GM21825 (cell line): ENCODE measurements around the gene CLEC12A.
"Not testable (repeated sequence)": the region's sequence is repeated elsewhere in the genome, so short reads cannot be mapped to it uniquely, and the experiment has no call there.

Experiments used
- ATAC-seq: cut with Tn5 transposase; IDR thresholded peaks from one replicate; pipeline ENCODE4 v1.9.1; 2021; ENCODE audit warnings: mild to moderate bottlenecking, moderate library complexity; ENCODE audit not compliant: unreplicated experiment

CLEC12A gene

DNA sequence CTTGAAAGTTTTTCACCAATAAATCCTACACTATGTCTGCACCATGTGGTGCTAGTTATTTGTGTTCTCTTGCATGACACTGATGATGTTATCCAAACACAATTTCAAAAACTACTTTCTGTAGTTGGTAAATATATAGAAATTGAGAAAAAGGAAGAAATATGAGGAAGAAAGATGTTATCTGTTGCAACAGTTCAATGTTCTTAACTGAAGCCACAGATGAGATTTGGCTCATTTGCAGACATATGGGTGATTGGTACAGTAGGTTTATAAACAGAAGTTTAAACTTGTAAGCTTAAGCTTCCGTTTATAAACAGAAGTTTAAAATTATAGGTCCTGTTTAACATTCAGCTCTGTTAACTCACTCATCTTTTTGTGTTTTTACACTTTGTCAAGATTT, at the start of gene CLEC12A:
Gene CLEC12A, plus strand, starts transcription at position 229 of the 400 bp plus-strand sequence. CDS start 188 bp downstream, outside the sequence.
- no peak for ATAC-seq

DNA sequence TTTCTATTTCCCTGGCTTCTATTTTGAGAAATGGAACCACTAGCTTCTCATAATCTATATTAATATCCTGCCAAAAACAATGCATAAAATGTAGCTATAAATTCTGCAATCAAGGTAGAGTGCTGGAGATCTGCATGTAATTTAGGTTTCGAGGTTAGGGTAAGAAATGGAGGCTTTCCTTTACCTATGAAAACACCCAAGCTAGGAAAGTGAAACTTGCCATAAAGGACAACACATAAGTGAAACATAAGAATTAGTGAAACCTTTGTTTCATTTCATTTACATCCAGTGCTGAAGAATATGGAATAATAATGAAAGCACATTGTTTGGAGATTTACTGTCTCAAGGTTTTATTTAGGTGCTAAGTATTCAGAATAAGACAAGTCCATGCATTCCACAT, 48.8 kb upstream of the CLEC12A start:
- ATAC-seq: no peak

DNA sequence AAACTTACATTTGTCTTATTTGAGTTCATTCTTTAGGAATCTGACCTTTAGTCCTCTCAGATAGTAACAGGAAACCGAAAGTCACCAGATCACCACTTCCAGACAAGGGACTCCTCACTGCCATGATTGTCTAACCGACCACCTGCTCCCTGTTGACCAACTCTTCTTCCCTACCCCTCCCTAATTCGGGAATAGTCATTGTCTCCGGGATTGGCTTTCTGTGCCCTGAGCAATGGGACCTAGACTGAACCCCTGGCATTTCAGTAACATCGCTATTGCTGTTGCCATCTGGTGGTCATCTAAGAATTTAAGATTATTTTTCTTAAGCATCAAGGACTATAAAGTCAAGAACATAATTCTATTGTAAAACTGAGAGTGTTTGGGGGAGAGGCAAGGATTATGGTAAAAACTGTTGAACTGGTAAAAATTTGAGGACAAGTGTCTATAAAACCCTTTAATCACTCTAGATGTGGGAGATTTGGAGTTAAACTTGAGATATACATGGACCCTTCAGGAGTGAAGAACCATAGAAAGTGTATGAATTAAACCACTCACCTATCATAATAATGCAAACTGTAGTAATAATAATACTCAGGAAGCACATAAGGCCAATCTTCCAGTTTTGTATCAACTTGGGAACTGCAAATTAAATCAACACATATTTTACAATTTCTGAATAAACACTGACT, 45.4 kb upstream of the CLEC12A start:
- no peak for ATAC-seq

DNA sequence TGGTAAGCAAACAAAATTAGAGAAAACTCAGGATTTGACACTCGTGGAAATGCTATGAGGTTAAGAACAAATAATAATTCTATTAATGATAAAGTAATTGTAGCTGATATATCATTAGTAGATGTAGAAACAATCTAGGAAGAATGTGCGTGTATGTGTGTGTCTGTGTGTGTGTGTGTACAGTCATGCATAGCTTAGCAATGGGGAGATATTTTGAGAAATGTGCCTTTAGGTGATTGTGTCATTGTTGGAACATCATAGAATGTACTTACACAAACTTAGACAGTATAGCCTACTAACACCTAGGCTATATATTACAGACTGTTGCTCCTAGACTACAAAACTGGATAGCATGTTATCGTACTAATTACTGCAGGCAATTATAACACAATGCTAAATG, 44.3 kb upstream of the CLEC12A start:
- no peak for ATAC-seq

DNA sequence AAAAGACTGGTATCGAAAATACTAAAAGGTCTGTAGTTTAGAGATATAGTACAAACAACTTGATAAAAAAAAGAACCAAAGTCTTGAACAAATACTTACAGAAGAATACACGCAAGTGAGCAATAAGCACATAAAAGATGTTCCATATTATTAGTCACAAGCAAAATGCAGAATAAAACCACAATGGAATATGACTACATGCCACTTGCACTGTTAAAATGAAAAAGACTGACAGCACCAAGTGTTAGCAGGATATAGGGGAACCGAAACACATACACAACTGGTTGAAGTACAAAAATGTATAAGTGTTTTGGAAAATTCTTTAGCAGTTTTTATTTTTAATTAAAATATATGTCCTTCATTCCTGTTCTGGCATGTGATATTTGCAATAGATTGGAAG, 42.6 kb upstream of the CLEC12A start:
- no peak for ATAC-seq

DNA sequence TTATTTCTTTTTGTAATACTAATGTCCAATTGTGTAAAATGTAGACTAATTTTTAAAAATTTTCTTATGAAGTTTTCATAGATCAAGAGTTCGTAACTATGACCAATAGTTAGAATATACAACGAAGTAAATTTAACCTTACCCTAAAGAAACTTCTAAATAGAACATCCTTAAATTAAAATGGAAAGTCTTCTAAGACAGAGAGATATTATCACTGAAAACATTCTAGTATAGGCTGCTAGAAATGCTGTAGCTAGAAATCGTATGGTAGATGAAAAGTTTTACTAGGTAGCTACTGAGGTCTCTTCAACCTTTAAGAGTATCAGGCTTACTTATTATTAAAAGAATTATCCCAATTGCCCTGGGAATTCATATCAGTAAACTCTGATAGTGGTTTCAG, 40.0 kb upstream of the CLEC12A start:
- no peak for ATAC-seq

DNA sequence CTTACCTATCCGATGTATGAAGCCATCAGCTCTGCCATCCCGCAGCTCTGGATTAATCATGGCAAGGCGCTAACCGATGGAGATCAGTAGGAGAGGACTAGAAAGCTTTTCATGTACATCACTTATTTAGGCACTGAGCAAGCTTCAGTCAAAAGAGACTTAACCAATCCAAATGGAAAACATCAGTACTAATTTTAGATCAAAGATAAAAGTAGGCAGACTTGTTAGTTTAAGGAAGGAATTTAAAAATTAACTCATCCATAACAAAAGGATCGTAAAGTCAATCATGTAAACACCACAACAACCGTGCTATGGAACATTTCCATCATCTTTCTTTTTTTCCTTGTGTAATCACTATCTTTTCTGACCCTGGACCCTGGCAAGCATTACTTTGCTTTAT, 38.9 kb upstream of the CLEC12A start, which contains the start of gene CLEC2A:
Gene CLEC2A, minus strand, starts transcription at position 101 of the 400 bp plus-strand sequence. Its CDS starts 41 bp downstream, at position 60.
- no peak for ATAC-seq

DNA sequence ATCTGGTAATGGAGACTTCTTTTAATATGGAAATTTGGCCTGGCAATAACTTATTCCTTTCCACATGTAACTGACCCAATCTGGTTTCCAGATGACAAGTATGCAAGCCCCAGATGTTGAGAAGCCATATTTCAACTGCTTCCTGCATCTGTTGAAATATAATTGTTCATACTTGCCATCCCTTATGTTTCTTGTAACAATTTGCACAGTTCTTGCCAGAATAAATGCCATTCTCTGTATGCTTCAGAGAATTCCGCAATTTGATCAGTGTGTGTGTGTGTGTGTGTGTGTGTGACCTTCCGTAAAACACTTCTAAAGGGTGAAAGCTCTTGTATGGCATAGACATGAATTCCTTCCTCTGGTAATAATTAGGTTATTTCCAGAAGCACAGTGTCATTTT, 37.3 kb upstream of the CLEC12A start:
- ATAC-seq: no peak

DNA sequence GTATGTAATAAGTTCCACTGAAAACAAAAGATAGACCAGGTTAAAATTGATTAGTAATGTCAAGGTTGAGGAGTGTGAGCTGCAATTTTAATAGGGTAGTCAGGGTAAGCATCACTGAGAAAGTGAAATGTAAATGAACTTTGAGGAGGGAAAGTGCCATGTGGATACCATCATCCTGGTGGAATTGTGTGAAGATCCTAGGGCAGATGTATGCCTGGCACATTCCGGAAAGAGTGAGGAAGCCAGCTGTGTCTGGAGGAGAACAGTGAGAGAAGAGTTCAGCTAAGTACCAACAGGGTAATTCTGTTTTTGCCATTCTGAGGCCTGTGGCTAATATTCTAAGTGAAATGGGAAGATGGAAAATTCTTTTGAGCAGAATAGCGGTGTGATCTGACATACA, 36.2 kb upstream of the CLEC12A start:
- no peak for ATAC-seq

DNA sequence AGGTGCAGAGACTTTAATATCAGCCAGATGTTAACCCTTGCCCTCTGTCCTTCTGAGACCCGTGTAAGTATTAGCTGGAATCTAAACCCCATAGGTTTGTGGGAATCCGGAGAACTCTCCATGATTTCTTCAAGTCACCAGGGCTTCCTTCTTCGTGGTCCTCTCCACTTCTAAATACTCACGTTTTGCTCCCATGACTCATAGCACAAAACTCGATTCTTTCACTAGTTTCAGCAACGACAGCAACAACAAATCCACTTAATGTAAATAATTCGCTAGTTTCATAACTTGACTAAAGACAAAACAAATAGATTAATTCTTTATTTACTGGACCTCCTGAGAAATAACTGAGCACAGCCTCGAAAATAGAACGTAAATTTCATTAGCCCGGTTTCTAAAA, 34.6 kb upstream of the CLEC12A start:
- ATAC-seq: no peak

DNA sequence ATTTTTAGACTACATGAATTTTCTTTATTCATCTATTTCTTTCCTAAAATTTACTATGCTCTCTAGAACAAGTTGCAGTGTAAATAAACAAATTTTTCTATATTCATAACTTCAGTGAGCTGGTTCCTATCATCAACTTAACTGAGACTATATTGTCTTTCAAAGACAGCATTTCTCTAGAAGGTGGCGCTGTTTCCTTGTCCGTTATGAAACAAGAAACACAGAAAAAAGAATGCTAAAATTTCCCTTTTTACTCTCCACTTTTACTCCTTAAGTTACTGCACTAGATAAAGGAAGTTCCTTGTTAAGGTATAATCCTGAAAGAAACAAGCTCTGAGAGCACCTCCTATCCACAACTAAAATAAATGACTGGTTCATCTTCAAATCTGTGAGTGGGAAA, 30.8 kb upstream of the CLEC12A start:
- ATAC-seq: no peak

DNA sequence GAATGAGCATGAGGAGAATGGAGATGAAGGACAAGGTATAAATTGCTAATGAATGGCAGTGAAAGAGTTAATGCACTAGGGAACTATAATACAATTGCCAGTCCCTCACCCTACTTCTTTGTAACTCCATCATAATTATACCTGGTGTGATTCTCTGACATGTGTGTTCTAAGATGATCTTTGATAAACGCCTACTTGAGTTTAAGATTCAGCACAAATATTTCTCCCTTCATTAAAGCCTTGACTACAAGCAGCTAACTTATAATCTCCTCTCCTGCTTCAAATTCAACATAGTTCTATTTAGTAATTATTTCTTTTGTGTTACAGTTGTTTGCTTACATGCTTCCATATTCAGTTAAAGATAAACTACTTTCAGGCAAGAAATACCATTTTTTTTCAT, 29.4 kb upstream of the CLEC12A start:
- no peak for ATAC-seq

DNA sequence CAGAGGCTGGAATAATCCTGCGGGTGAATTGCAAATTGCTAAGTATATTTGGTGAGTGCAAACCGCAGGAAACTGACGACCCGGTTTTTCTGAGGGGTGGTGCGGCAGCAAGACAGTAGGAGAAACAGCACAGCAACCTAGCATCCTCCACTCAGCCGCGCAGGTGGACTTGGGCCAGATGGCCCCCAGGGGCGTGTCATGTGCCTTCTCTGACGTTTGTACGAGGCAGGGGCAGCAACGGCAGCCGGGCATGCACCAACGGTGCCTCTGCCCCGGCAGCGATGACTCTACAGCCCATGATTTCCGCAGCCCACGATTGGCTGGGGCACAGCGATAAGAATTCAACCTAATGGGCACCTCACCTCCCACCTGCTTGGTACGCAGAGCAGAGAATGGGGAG, 28.0 kb upstream of the CLEC12A start:
- ATAC-seq: no peak

DNA sequence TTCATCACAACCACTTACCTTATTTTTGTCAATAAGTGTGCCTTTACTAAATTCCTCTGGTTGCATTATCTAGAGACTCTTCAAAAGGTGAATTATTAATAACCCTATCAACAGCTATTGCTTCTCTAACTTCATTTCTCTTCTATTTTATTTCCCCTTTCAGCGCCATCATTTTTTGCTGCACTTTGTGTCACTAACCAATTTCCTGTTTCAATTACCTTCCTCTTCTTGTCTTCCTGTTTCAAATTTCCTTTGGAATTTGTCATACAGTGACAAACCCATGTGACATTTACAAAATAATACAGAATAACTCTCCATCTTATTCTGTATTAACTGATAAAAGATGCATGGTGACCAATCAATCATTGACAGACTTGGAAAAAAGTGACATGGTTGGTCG, 26.8 kb upstream of the CLEC12A start:
- ATAC-seq: no peak

DNA sequence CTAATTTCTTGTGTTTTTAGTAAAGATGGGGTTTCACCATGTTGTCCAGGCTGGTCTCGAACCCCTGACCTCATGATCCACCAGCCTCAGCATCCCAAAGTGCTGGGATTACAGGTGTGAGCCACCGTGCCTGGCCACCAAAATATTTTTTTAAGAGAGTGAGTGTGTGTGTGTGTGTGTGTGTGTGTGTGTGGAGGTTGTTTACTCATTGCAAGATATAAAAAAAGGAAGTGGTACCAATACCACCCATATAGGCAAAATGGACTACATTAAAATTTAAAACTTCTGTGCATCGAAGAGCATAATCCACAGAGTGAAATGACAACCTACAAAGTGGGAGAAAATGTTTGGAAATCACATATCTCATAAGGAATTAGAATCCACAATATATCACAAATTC, 23.5 kb upstream of the CLEC12A start:
- ATAC-seq: no peak

DNA sequence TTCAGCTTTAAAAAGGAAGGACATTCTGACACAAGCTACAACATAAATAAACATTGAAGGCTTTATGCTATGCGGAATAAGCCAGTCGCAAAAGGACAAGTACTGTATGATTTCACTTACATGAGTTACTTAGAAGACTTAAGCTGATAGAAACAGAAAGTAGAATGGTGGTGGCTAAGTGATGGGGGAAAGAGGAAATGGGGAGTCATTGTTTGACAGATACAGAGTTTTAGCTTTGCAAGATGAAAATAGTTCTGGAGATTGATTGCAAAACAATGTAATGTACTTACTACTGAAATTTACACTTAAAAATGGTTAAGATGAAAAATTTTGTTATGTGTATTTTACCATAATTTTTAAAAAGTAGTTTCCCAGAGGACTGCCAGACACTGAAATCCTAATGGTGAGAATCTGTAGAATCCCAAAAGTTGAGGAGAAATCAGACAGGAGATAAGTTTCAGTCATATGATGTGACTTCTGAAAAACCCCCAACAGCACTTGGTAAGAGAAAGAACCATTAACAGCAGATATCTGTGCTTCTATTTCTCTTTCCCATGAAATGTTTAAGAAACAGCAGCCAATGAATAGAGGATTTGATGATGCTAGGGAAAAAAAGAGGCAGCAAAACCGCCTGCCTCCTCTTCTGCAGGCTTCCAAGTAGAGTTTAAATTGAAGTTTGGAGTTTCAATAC, 22.5 kb upstream of the CLEC12A start:
- ATAC-seq: peak; percentile 92

DNA sequence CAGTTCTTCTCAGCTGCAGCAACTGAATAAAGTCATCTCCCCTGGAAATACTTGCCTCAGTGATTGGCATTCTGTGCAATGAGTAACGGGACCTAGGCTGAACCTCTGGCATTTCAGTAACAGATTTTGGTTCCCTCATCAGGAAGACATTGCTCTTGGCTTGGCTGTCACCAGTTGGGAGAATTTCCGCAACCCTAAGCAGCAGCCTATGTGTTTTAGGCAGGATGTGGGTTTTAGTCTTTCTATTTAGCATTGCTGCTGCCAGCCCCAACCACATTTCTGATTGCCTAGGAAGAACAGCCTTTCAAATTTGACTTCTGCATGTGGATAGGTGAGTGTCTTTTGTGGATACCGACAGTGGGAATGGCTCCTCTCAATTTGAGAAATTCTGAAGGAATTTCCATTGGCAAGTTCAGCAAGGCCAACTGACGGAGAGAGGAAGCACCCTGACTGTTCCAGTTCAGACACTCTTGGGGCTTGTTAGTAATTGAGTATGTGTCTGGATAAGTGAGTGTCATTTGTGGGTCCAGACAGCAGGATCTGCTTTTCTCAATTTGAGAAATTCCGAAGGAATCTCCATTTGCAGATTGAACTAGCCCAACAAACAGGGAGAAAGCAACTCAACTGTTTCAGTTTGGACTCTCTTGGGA, 20.1 kb upstream of the CLEC12A start:
- ATAC-seq: no peak

DNA sequence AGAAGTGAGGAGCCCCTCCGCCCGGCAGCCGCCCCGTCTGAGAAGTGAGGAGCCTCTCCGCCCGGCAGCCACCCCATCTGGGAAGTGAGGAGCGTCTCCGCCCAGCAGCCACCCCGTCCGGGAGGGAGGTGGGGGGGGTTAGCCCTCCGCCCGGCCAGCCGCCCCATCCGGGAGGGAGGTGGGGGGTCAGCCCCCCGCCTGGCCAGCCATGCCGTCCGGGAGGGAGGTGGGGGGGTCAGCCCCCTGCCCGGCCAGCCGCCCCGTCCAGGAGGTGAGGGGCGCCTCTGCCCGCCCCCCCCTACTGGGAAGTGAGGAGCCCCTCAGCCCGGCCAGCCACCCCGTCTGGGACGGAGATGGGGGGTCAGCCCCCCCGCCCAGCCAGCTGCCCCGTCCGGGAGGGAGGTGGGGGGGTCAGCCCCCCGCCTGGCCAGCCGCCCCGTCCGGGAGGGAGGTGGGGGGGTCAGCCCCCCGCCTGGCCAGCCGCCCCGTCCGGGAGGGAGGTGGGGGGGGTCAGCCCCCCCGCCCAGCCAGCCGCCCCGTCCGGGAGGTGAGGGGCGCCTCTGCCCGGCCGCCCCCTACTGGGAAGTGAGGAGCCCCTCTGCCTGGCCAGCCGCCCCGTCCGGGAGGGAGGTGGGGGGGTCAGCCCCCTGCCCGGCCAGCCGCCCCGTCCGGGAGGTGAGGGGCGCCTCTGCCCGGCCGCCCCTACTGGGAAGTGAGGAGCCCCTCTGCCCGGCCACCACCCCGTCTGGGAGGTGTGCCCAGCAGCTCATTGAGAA, 18.1 kb upstream of the CLEC12A start:
- ATAC-seq: not testable (repeated sequence)

DNA sequence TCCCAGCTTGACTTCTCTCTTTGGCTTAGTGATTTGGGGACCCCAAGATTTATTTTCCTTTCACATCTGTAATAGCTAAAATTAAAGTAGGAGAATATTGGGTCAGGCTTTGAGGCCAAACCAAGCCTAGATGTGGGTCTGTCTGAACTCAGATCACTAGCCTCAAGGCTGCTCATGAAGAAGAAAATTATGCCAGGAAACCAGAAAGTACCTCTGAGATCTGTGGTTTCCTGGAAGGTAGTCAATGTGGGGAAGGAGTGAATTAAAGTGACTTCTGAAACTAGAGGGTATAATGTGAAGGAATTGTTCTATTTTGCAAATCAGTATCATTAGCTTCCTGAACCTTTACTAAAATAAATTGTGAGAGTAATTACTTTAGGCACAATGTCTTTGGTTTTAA, 13.4 kb upstream of the CLEC12A start:
- ATAC-seq: no peak

DNA sequence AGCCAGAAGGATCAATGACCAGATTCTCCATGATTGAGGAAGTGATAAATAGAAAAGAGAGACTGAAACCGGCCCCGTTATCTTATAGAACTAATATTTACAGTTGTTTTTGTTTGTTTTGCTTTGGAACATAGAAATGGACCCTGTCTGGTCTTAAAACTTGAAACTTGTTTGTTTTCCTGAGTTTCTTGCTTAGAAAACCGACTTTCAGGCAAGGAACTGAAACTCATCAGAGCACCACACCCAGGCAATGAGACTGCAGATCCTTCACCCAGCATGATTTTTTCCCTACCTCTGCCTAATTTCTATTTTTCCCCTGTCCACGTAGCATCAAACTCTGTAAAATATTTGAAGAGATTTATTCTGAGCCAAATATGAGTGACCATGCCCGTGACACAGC, 10.6 kb upstream of the CLEC12A start:
- no peak for ATAC-seq

DNA sequence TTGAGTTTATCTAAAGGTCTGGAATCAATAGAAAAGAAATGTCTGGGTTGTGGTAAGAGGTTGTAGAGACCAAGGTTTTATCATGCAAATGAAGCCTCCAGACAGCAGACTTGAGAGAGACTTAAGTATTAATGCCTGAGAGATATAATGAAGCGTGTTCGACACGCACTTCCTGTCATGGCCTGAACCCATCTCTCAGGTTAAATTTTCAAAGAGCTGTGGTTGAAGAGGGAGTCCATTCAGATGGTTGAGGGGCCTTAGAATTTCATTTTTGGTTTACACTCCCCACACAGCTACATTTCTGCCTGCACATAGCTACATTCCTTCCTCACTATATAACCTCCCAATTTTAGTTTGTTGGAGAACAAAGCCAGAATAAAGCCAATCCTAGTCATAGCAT, 10.1 kb upstream of the CLEC12A start:
- peak; percentile 79 for ATAC-seq
